ENCODE results near the gene SH3PXD2A.

DNA sequence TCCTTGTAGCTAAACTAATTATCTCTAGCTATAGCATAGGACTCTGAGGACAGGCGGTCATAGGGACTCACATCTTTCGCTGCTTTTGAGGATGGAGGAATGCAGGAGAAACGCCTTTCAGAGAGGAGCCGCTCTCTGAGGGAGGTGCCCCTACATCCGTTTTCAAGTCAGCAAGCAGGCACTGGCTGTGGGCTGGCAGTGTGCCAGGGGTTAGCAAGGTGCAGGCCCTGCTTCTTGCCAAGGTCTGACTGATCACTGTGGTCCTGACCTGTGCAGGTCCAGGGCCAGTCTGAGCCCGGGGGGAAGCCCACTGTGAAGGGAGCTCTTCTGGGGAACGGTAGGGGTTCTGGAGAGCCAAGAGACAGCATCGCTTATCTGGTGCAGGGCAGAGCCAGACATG, 89.4 kb downstream of the SH3PXD2A start:
- TF ChIP-seq, protein P1, sequence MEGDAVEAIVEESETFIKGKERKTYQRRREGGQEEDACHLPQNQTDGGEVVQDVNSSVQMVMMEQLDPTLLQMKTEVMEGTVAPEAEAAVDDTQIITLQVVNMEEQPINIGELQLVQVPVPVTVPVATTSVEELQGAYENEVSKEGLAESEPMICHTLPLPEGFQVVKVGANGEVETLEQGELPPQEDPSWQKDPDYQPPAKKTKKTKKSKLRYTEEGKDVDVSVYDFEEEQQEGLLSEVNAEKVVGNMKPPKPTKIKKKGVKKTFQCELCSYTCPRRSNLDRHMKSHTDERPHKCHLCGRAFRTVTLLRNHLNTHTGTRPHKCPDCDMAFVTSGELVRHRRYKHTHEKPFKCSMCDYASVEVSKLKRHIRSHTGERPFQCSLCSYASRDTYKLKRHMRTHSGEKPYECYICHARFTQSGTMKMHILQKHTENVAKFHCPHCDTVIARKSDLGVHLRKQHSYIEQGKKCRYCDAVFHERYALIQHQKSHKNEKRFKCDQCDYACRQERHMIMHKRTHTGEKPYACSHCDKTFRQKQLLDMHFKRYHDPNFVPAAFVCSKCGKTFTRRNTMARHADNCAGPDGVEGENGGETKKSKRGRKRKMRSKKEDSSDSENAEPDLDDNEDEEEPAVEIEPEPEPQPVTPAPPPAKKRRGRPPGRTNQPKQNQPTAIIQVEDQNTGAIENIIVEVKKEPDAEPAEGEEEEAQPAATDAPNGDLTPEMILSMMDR (IDR thresholded peaks at IDR 0.05), result no peak
- TF ChIP-seq POLR2A (IDR thresholded peaks at IDR 0.05) (no peak), POLR2AphosphoS5 (IDR thresholded peaks at IDR 0.05; ENCODE audit: insufficient read depth in 1 of 2, low read depth in 1 of 2) (no peak)
